ENCODE results near the gene GALE. TPM values are rescaled to one million over a fixed set of nuclear protein-coding genes. Genes with fewer than 3 reads are reported as not detected.

GALE gene
- total and polyA plus RNA-seq, 2 of the 4 experiments (the other 2 are of a cell fraction), result 31.7 to 39.9 TPM

DNA sequence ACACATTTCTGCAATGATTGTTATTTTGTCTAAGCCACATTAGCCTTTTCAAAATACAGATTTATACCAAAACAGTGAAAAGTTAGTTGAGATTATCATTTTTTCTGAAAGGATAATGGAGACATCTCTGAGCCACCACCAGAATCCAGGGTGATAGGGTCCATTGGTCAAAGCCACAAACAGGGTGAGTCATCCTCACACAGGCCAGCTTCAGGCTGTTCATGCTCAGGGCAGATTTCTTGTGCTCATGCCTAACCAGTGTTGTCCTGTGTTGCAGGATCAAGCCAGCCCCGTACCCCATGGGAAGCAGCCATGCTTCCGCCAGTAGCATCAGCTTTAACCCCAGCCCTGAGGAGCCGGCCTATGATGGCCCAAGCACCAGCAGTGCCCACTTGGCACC lies 43.9 kb downstream of the GALE start:
- TF ChIP-seq FOS (IDR thresholded peaks at IDR 0.05; ENCODE audit: low read depth, low read length) (peak; percentile 61), BHLHE40 (IDR thresholded peaks at IDR 0.05; ENCODE audit: low read depth, low read length) (no peak)
- no peak overlapping the region for H4K5ac ChIP-seq (ENCODE audit: low read depth, low read length)
- no peak overlapping the region for H3K4me3 ChIP-seq (ENCODE audit: insufficient read depth, low read depth, low read length)
- H2BK120ac ChIP-seq (ENCODE audit: low read depth, low read length), result no peak overlapping the region
- no peak overlapping the region for H2AFZ ChIP-seq (replicated peaks; ENCODE audit: low read length, poor library complexity)
- no peaks in the 10 kb centered on the region for H3K9me3 ChIP-seq (ENCODE audit: control insufficient read depth, insufficient read depth, low read length)
- peaks cover 78% of the 10 kb centered on the region for H3K36me3 ChIP-seq (ENCODE audit: control insufficient read depth, insufficient read depth, low read length)
- no peak overlapping the region for H2BK5ac ChIP-seq (ENCODE audit: low read depth, low read length, poor library complexity, severe bottlenecking)
- peak; percentile 72 for DNase-seq
- no peak overlapping the region for H3K4ac ChIP-seq (ENCODE audit: low read depth, low read length)
- peaks cover 29% of the 10 kb centered on the region for H4K20me1 ChIP-seq (ENCODE audit: insufficient read depth, low read length)
- H3K9me1 ChIP-seq (ENCODE audit: insufficient read depth, low read length), result 0 out of 2 replicates have a peak, but pooled peaks cover 4% of the 10 kb centered on the region
- H3K18ac ChIP-seq (ENCODE audit: low read depth, low read length), result no peak overlapping the region
- no CpG with 5 or more reads among the region's 3 CpGs for WGBS, 2 experiments (ENCODE audit: extremely low coverage in 2 of 2, insufficient read length in 1 of 2)
- BruUV-seq (replicated peaks), result no TSS peak
- no peak overlapping the region for H3K4me2 ChIP-seq (ENCODE audit: low read depth, low read length)
- peaks cover 2% of the 10 kb centered on the region; the same call in 1 of the 2 replicates for H3K4me1 ChIP-seq (ENCODE audit: control insufficient read depth, insufficient read depth, low read length)
- H3K14ac ChIP-seq (replicated peaks; ENCODE audit: low read depth, low read length), result no peak overlapping the region
- ATAC-seq (ENCODE audit: low read depth), result peak; percentile 79
- peaks cover 26 to 59% of the 10 kb centered on the region in 2 experiments for H3K79me1 ChIP-seq (ENCODE audit: low read depth in 1 of 2, low read length in 2 of 2)
- no peak overlapping the region for H3K56ac ChIP-seq (ENCODE audit: extremely low read depth, insufficient read depth, low read length)
- H4K8ac ChIP-seq (ENCODE audit: low read depth in 2 of 2, low read length in 2 of 2), result no peak overlapping the region
- no peak overlapping the region for H2AK5ac ChIP-seq (ENCODE audit: low read depth, low read length)
- POLR2A ChIA-PET (ENCODE audit: unreplicated experiment), result no interaction called here
- dilution Hi-C loops (cut with HindIII; ENCODE audit: low sequenced_read_pairs, unreplicated experiment) (no loop called here), in situ Hi-C loops (cut with MboI; ENCODE audit: low sequenced_read_pairs) (loop anchor here (10.0 kb wide), 1 partner anchor 212 kb away; no protein-coding TSS in a partner anchor), intact Hi-C loops (cut with micrococcal nuclease) (no loop called here)
- H3K27ac ChIP-seq (ENCODE audit: insufficient read depth, low read length), result no peak overlapping the region
- CTCF ChIA-PET, result no interaction called here
- H2AK9ac ChIP-seq (replicated peaks; ENCODE audit: low read depth, low read length, poor library complexity), result no peak overlapping the region
- no peak overlapping the region for H4K91ac ChIP-seq (ENCODE audit: insufficient read depth, low read depth, low read length)
- no peaks in the 10 kb centered on the region for H3K27me3 ChIP-seq (ENCODE audit: control insufficient read depth, insufficient read depth, low read length)
- no peak overlapping the region for H3K23ac ChIP-seq (ENCODE audit: low read depth, low read length)
- no peak overlapping the region for H2BK20ac ChIP-seq (ENCODE audit: low read depth, low read length)
- H2BK15ac ChIP-seq (ENCODE audit: low read depth, low read length), result no peak overlapping the region
- no peak overlapping the region for H3K9ac ChIP-seq (ENCODE audit: low read depth, low read length)

All from IMR-90 (cell line).